WTC11 (cell line): ENCODE measurements around the gene CLTA.

Experiments used
- AFF4 ChIP-seq: sonication (generic); formaldehyde crosslinking; IDR thresholded peaks from 2 replicates; pipeline ENCODE4 v1.8.1; 2023; ENCODE audit warnings: mild to moderate bottlenecking, missing genetic modification reagents, borderline replicate concordance
- ATF1 ChIP-seq: sonication (generic); formaldehyde crosslinking; IDR thresholded peaks from 2 replicates; pipeline ENCODE4 v1.8.1; 2023; ENCODE audit warnings: mild to moderate bottlenecking, moderate library complexity, missing genetic modification reagents
- CTCF ChIP-seq: fragments of 200-600 bp; IDR thresholded peaks from 2 replicates; pipeline ENCODE4 v1.8.0; 2022; ENCODE audit warnings: antibody characterized with exemption
- E2F4 ChIP-seq: sonication (generic); formaldehyde crosslinking; IDR thresholded peaks from 2 replicates; pipeline ENCODE4 v1.8.1; 2022; ENCODE audit warnings: low read depth, mild to moderate bottlenecking, moderate library complexity, missing genetic modification reagents, borderline replicate concordance
- NFYB ChIP-seq: sonication (generic); formaldehyde crosslinking; conservative IDR thresholded peaks from 2 replicates; pipeline ENCODE4 v1.8.0; 2022; ENCODE audit warnings: low read depth, missing genetic modification reagents
- SP1 ChIP-seq: sonication (generic); formaldehyde crosslinking; conservative IDR thresholded peaks from 2 replicates; pipeline ENCODE4 v1.8.1; 2022; ENCODE audit warnings: missing genetic modification reagents
- TCF7 ChIP-seq: sonication (generic); formaldehyde crosslinking; IDR thresholded peaks from 2 replicates; pipeline ENCODE4 v1.8.0; 2022; ENCODE audit warnings: mild to moderate bottlenecking, low read depth, missing genetic modification reagents, moderate library complexity
- TP53 ChIP-seq: sonication (generic); formaldehyde crosslinking; IDR thresholded peaks from 2 replicates; pipeline ENCODE4 v1.8.1; 2023; ENCODE audit warnings: mild to moderate bottlenecking, missing genetic modification reagents
- USF2 ChIP-seq: sonication (generic); formaldehyde crosslinking; IDR thresholded peaks from 2 replicates; pipeline ENCODE4 v1.8.1; 2023; ENCODE audit warnings: mild to moderate bottlenecking, missing genetic modification reagents, moderate library complexity
- ZNF121 ChIP-seq: sonication (generic); formaldehyde crosslinking; IDR thresholded peaks from 2 replicates; pipeline ENCODE4 v1.8.0; 2023; ENCODE audit warnings: missing genetic modification reagents

DNA sequence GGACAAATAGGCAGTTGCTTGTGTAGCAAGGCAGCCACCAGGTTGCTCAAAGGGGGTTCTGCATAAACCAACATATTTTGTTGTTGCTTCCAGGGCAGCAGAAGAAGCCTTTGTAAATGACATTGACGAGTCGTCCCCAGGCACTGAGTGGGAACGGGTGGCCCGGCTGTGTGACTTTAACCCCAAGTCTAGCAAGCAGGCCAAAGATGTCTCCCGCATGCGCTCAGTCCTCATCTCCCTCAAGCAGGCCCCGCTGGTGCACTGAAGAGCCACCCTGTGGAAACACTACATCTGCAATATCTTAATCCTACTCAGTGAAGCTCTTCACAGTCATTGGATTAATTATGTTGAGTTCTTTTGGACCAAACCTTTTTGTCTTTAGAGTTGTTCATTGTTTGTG, 20.8 kb downstream of the CLTA start:
- TF ChIP-seq AFF4, result no peak
- TF ChIP-seq CTCF, result no peak
- no peak for TF ChIP-seq E2F4
- TF ChIP-seq ATF1, result no peak
- no peak for TF ChIP-seq TCF7 (CRISPR knock-in tag)
- no peak for TF ChIP-seq ZNF121 (CRISPR knock-in tag)
- TF ChIP-seq TP53 (CRISPR knock-in tag), result no peak
- no peak for TF ChIP-seq SP1
- no peak for TF ChIP-seq NFYB (CRISPR knock-in tag)
- no peak for TF ChIP-seq USF2
